SK-N-SH (cell line): ENCODE data around the gene PLXNA4. TPM values are rescaled to one million over a fixed set of nuclear protein-coding genes. Genes with fewer than 3 reads are reported as not detected.

ENCODE experiments used
- CTCF ChIA-PET: fragments of 300-600, 350-600 bp; formaldehyde crosslinking; extraction: SDS; loops from one replicate; lab custom pipeline; 2021; lab: Yijun Ruan, JAX
- POLR2A ChIA-PET: fragments of 350-600 bp; sonication (Branson Sonifier 250); formaldehyde crosslinking; extraction: SDS; loops from one replicate; lab custom pipeline; 2020; ENCODE audit warnings: antibody characterized with exemption, inconsistent platforms; lab: Yijun Ruan, JAX
- DNase-seq: peaks from one replicate; pipeline ENCODE4 v3.0.0; 2012
- H2AFZ ChIP-seq: fragments of 200-600 bp; sonication (generic); 2 replicates; pipeline ENCODE4 v1.8.1; 2016; ENCODE audit warnings: antibody characterized with exemption, mild to moderate bottlenecking, low read depth
- H3F3A ChIP-seq: fragments of 200-600 bp; sonication (generic); replicated peaks from 2 replicates; pipeline ENCODE3; 2016; ENCODE audit warnings: antibody characterized with exemption, mild to moderate bottlenecking; ENCODE audit not compliant: insufficient read depth
- H3K27ac ChIP-seq, 2 experiments: fragments of 200-500 bp in 1 of 2; fragments of 200-600 bp in 1 of 2; sonication (Bioruptor generic) in 1 of 2; sonication (generic), shearing (Covaris generic) in 1 of 2; 2 replicates each; pipeline versions ENCODE4 v1.5.1 to v1.6.1; 2014 to 2016; ENCODE audit warnings: low read depth in 2 of 2, inconsistent platforms in 1 of 2, low read length in 1 of 2, mild to moderate bottlenecking in 1 of 2, mixed read lengths in 1 of 2
- H3K27me3 ChIP-seq: fragments of 200-600 bp; sonication (generic), shearing (Covaris generic); 2 replicates; pipeline ENCODE4 v1.6.1; 2016; ENCODE audit warnings: mixed run types; ENCODE audit not compliant: insufficient read depth
- H3K36me3 ChIP-seq, 2 experiments: fragments of 200-500 bp in 1 of 2; fragments of 200-600 bp in 1 of 2; sonication (Bioruptor generic) in 1 of 2; sonication (generic) in 1 of 2; replicated peaks in 1 of 2; 2 replicates each; pipeline versions ENCODE3 to v1.5.1; 2014 to 2016; ENCODE audit warnings: low read length in 1 of 2, mild to moderate bottlenecking in 1 of 2; ENCODE audit not compliant: insufficient read depth in 2 of 2, control insufficient read depth in 1 of 2
- H3K4me1 ChIP-seq, 2 experiments: fragments of 200-500 bp in 1 of 2; fragments of 200-600 bp in 1 of 2; sonication (Bioruptor generic) in 1 of 2; sonication (generic), shearing (Covaris generic) in 1 of 2; 2 replicates each; pipeline versions ENCODE4 v1.5.1 to v1.6.1; 2014 to 2016; ENCODE audit warnings: low read depth in 1 of 2, low read length in 1 of 2, mixed run types in 1 of 2; ENCODE audit not compliant: insufficient read depth in 2 of 2, control insufficient read depth in 1 of 2
- H3K4me2 ChIP-seq: fragments of 200-600 bp; sonication (generic), shearing (Covaris generic); 2 replicates; pipeline ENCODE4 v1.6.1; 2017; ENCODE audit warnings: mixed run types
- H3K4me3 ChIP-seq, 2 experiments: fragments of 200-500 bp in 1 of 2; fragments of 200-600 bp in 1 of 2; sonication (Bioruptor generic) in 1 of 2; sonication (generic), shearing (Covaris generic) in 1 of 2; 2 replicates each; pipeline versions ENCODE4 v1.5.1 to v1.8.1; 2014 to 2016; ENCODE audit warnings: low read depth in 2 of 2, inconsistent platforms in 1 of 2, low read length in 1 of 2, mild to moderate bottlenecking in 1 of 2, mixed read lengths in 1 of 2, moderate library complexity in 1 of 2
- H3K79me2 ChIP-seq: fragments of 200-600 bp; sonication (generic); 2 replicates; pipeline ENCODE4 v1.8.1; 2017; ENCODE audit warnings: mild to moderate bottlenecking; ENCODE audit not compliant: insufficient read depth
- H3K9ac ChIP-seq: fragments of 200-600 bp; sonication (generic); 2 replicates; pipeline ENCODE4 v1.6.1; 2017; ENCODE audit warnings: mixed run types
- H3K9me2 ChIP-seq: fragments of 200-600 bp; sonication (generic); 2 replicates; pipeline ENCODE4 v1.6.1; 2017; ENCODE audit warnings: mixed run types
- H3K9me3 ChIP-seq: fragments of 200-600 bp; sonication (generic); 2 replicates; pipeline ENCODE4 v1.6.1; 2017; ENCODE audit warnings: mixed run types, mild to moderate bottlenecking, moderate library complexity
- H4K20me1 ChIP-seq: fragments of 200-600 bp; sonication (generic); 2 replicates; pipeline ENCODE4 v1.6.1; 2017; ENCODE audit warnings: mild to moderate bottlenecking, mixed run types; ENCODE audit not compliant: insufficient read depth
- CHD2 ChIP-seq: fragments of 150-350 bp; IDR thresholded peaks from 2 replicates; pipeline ENCODE4 v1.6.1; 2018; ENCODE audit warnings: low read length; ENCODE audit not compliant: partially characterized antibody
- ELF1 ChIP-seq: IDR thresholded peaks from 2 replicates; pipeline ENCODE4 v1.4.0; 2012
- EP300 ChIP-seq, 2 experiments: IDR thresholded peaks; 2 replicates each; pipeline versions ENCODE4 v1.4.0 to v1.6.1; 2012; ENCODE audit warnings: borderline replicate concordance in 1 of 2, low read depth in 1 of 2, low read length in 1 of 2
- FOSL2 ChIP-seq: IDR thresholded peaks from 2 replicates; pipeline ENCODE4 v1.4.0; 2012; ENCODE audit warnings: low read depth, mild to moderate bottlenecking, moderate library complexity, borderline replicate concordance
- JUND ChIP-seq: IDR thresholded peaks from 2 replicates; pipeline ENCODE4 v1.4.0; 2012
- MEF2A ChIP-seq: IDR thresholded peaks from 2 replicates; pipeline ENCODE4 v1.4.0; 2012; ENCODE audit warnings: low read depth, borderline replicate concordance
- MXI1 ChIP-seq: IDR thresholded peaks from 2 replicates; pipeline ENCODE4 v1.6.1; 2012; ENCODE audit warnings: mild to moderate bottlenecking, low read depth, low read length, improper control_type of control experiment
- NRF1 ChIP-seq: IDR thresholded peaks from 2 replicates; pipeline ENCODE4 v1.6.1; 2012; ENCODE audit warnings: low read depth, mild to moderate bottlenecking, low read length
- RXRA ChIP-seq: IDR thresholded peaks from 2 replicates; pipeline ENCODE4 v1.4.0; 2012; ENCODE audit warnings: low read depth, mild to moderate bottlenecking, borderline replicate concordance
- SIN3A ChIP-seq: IDR thresholded peaks from 2 replicates; pipeline ENCODE4 v1.6.1; 2012; ENCODE audit warnings: low read depth, mild to moderate bottlenecking, low read length, moderate library complexity, borderline replicate concordance
- SMC3 ChIP-seq: IDR thresholded peaks from 2 replicates; pipeline ENCODE4 v1.6.1; 2012; ENCODE audit warnings: low read depth, low read length, improper control_type of control experiment
- TCF12 ChIP-seq: IDR thresholded peaks from 2 replicates; pipeline ENCODE4 v1.4.0; 2012
- TEAD4 ChIP-seq: IDR thresholded peaks from 2 replicates; pipeline ENCODE4 v1.4.0; 2012; ENCODE audit warnings: mild to moderate bottlenecking, borderline replicate concordance; ENCODE audit not compliant: insufficient read depth
- YY1 ChIP-seq: IDR thresholded peaks from 2 replicates; pipeline ENCODE4 v1.4.0; 2012; ENCODE audit warnings: low read depth, mild to moderate bottlenecking
- WGBS: methylation state at CpG from one replicate; pipeline ENCODE4 v1.1.6; 2017; ENCODE audit warnings: low lambda C conversion rate; 5-methylcytosine and 5-hydroxymethylcytosine counted together
- polyA plus RNA-seq, 3 experiments: library from polyadenylated mRNA; depleted of rRNA; stranded (reverse); fragments of >200 nt; gene quantifications; 2 replicates each; pipeline ENCODE4 v1.2.3, GENCODE V29; 2012
- TF ChIP-seq, protein P1 (sequence below): fragments of 150-350 bp; IDR thresholded peaks from 2 replicates; pipeline ENCODE4 v1.6.1; 2016; ENCODE audit warnings: mild to moderate bottlenecking, low read depth, low read length
- TF ChIP-seq, protein P2 (sequence below): IDR thresholded peaks from 2 replicates; pipeline ENCODE4 v1.4.0; 2012; ENCODE audit warnings: low read depth
- TF ChIP-seq, protein P3 (sequence below): IDR thresholded peaks from 2 replicates; pipeline ENCODE4 v1.6.1; 2012; ENCODE audit warnings: mild to moderate bottlenecking, low read depth, low read length, moderate library complexity

The PLXNA4 gene
- polyA plus RNA-seq, 1 of the 3 experiments (the other 2 are of a cell fraction) = 2.4 TPM

DNA sequence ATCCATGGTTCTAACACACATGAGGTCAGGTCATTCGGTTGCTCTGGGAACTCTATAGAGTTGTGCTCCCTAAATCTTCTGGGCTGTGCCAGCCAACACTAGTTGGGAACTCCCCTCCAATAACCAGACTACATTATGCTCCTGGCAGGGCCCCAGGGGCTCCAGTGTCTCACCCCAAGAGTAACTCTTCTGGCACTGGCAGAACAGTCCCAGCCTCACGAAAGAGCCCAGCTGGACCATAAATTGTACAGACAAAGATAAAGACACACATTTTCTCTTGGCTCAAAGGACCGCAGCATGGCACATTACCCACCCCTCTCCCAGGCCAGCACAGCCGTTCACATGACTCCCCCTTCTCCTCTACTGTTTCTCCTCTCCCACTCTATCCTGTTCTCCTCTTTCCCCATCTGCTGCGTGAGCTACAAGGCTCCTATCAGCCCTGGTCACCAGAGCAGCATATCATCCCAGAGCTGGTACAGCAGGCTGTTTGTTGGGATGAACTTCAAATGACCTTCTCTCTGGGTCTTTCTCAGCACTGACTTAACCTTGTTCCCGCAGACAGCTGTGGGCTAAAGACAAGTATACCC, 230.6 kb downstream of the PLXNA4 start:
- Histone ChIP-seq H3K27me3 (0 out of 2 replicates have a peak, but pooled peaks cover 9% of the 10 kb centered on the region), H3K36me3 (no peaks in the 10 kb centered on the region), H3K4me2 (no peak overlapping the region), H3F3A (no peaks in the 10 kb centered on the region), H4K20me1 (no peaks in the 10 kb centered on the region), H3K9me2 (no peaks in the 10 kb centered on the region), H3K9me3 (no peaks in the 10 kb centered on the region), H3K79me2 (no peaks in the 10 kb centered on the region), H3K4me3 (no peak overlapping the region), H3K27ac (peak overlapping the region in 1 of 2 experiments; percentile 56; a peak in 2 of 4 replicates), H3K4me1 (peaks cover 0 to 24% of the 10 kb centered on the region in 2 experiments; a peak in 1 of 4 replicates), H3K9ac (no peak overlapping the region), H2AFZ (no peak overlapping the region)
- POLR2A ChIA-PET = no interaction called here
- WGBS = 40% methylated on average over 6 of the region's 6 CpGs
- CTCF ChIA-PET = interaction anchor here (1.2 kb wide), 2 partner anchors 25 to 27 kb away, joined by 3 to 6 read pairs; no protein-coding TSS in a partner anchor
- DNase-seq = no peak
- TF ChIP-seq, protein P1, sequence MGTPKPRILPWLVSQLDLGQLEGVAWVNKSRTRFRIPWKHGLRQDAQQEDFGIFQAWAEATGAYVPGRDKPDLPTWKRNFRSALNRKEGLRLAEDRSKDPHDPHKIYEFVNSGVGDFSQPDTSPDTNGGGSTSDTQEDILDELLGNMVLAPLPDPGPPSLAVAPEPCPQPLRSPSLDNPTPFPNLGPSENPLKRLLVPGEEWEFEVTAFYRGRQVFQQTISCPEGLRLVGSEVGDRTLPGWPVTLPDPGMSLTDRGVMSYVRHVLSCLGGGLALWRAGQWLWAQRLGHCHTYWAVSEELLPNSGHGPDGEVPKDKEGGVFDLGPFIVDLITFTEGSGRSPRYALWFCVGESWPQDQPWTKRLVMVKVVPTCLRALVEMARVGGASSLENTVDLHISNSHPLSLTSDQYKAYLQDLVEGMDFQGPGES = no peak
- TF ChIP-seq MXI1 = no peak
- TF ChIP-seq JUND = no peak
- no peak for TF ChIP-seq MEF2A
- TF ChIP-seq, protein P2, sequence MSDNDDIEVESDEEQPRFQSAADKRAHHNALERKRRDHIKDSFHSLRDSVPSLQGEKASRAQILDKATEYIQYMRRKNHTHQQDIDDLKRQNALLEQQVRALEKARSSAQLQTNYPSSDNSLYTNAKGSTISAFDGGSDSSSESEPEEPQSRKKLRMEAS = no peak
- no peak for TF ChIP-seq RXRA
- TF ChIP-seq EP300 (IDR thresholded peaks at IDR 0.05; ENCODE audit: borderline replicate concordance in 1 of 2, low read depth in 1 of 2, low read length in 1 of 2) = no peak
- no peak for TF ChIP-seq SIN3A
- TF ChIP-seq TCF12 = no peak
- TF ChIP-seq, protein P3, sequence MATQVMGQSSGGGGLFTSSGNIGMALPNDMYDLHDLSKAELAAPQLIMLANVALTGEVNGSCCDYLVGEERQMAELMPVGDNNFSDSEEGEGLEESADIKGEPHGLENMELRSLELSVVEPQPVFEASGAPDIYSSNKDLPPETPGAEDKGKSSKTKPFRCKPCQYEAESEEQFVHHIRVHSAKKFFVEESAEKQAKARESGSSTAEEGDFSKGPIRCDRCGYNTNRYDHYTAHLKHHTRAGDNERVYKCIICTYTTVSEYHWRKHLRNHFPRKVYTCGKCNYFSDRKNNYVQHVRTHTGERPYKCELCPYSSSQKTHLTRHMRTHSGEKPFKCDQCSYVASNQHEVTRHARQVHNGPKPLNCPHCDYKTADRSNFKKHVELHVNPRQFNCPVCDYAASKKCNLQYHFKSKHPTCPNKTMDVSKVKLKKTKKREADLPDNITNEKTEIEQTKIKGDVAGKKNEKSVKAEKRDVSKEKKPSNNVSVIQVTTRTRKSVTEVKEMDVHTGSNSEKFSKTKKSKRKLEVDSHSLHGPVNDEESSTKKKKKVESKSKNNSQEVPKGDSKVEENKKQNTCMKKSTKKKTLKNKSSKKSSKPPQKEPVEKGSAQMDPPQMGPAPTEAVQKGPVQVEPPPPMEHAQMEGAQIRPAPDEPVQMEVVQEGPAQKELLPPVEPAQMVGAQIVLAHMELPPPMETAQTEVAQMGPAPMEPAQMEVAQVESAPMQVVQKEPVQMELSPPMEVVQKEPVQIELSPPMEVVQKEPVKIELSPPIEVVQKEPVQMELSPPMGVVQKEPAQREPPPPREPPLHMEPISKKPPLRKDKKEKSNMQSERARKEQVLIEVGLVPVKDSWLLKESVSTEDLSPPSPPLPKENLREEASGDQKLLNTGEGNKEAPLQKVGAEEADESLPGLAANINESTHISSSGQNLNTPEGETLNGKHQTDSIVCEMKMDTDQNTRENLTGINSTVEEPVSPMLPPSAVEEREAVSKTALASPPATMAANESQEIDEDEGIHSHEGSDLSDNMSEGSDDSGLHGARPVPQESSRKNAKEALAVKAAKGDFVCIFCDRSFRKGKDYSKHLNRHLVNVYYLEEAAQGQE = no peak
- TF ChIP-seq CHD2 = no peak
- TF ChIP-seq SMC3 = no peak
- no peak for TF ChIP-seq NRF1
- no peak for TF ChIP-seq FOSL2
- no peak for TF ChIP-seq TEAD4
- TF ChIP-seq ELF1 = no peak
- no peak for TF ChIP-seq YY1
